Thyroid gland (tissue), 4 donors: ENCODE results near the gene CYP26B1.

Source experiments
- CTCF ChIP-seq, 6 experiments: fragments of 200-600 bp in 3 of 6; fragments of 450-650 bp in 3 of 6; sonication (generic) in 3 of 6; IDR thresholded peaks; one replicate each; pipeline ENCODE4 v1.5.1; 2016 to 2019; ENCODE audit warnings: antibody characterized with exemption in 6 of 6, mild to moderate bottlenecking in 2 of 6, inconsistent platforms in 1 of 6, moderate library complexity in 1 of 6
- POLR2A ChIP-seq, 2 donors: fragments of 450-650 bp; IDR thresholded peaks; one replicate each; pipeline ENCODE4 v1.6.1; 2017; ENCODE audit warnings: antibody characterized with exemption in 2 of 2, mild to moderate bottlenecking in 2 of 2, moderate library complexity in 1 of 2

GRCh38 chr2:72131371-72131891 lies 16.2 kb downstream of the CYP26B1 start:
- TF ChIP-seq CTCF (IDR thresholded peaks at IDR 0.05) (no peak), POLR2A (IDR thresholded peaks at IDR 0.05) (no peak)
